GM20000 (cell line): ENCODE measurements around the gene AANAT.

Source experiments
- DNase-seq: peaks from one replicate; pipeline ENCODE4 v3.0.0; 2012; ENCODE audit warnings: low spot score
- TF ChIP-seq, protein P1 (sequence below): IDR thresholded peaks from 2 replicates; pipeline ENCODE4 v1.5.1; 2012; ENCODE audit warnings: mild to moderate bottlenecking, control low read depth; ENCODE audit errors: extremely low read depth, missing control alignments

AANAT gene

DNA sequence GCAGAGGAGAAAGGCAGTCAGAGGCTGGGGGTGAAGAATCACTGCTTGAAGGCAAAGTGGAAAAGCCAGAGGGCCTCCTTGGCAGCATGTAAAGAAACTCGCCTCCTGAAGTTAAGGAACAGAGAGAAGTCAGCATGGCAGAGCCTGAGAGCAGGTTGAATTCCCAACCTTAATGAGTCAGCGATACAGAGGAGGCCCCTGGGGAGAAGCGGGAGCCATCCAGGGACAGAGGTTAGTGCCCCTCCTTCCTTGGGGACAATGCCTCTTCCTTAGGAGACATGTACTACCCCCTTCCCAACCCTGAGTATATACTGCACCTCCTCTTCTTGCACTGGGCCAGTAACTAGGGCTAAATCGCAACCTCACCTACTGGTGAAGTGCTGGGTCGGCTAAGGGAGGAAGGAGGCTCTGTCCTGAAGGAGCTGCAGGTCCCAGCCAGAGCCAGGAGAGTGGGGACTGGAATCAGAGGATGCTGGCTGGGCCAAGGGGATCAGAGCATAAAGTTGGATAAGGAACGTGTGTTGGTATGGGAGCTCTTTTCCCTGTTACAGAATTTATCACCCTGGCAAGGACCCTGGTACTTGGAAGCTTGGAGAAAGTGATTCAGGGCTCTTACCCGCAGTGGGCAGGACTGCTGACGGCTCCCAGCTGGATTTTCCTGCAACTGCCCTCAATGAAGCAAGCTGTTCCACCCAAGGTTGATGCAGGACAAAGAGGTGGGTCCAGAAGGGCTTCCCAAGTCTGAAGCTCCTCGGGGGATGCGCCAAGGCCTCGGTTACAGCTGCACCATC lies 5.4 kb upstream of the AANAT start:
- TF ChIP-seq, protein P1, sequence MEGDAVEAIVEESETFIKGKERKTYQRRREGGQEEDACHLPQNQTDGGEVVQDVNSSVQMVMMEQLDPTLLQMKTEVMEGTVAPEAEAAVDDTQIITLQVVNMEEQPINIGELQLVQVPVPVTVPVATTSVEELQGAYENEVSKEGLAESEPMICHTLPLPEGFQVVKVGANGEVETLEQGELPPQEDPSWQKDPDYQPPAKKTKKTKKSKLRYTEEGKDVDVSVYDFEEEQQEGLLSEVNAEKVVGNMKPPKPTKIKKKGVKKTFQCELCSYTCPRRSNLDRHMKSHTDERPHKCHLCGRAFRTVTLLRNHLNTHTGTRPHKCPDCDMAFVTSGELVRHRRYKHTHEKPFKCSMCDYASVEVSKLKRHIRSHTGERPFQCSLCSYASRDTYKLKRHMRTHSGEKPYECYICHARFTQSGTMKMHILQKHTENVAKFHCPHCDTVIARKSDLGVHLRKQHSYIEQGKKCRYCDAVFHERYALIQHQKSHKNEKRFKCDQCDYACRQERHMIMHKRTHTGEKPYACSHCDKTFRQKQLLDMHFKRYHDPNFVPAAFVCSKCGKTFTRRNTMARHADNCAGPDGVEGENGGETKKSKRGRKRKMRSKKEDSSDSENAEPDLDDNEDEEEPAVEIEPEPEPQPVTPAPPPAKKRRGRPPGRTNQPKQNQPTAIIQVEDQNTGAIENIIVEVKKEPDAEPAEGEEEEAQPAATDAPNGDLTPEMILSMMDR = no peak
- DNase-seq = no peak

DNA sequence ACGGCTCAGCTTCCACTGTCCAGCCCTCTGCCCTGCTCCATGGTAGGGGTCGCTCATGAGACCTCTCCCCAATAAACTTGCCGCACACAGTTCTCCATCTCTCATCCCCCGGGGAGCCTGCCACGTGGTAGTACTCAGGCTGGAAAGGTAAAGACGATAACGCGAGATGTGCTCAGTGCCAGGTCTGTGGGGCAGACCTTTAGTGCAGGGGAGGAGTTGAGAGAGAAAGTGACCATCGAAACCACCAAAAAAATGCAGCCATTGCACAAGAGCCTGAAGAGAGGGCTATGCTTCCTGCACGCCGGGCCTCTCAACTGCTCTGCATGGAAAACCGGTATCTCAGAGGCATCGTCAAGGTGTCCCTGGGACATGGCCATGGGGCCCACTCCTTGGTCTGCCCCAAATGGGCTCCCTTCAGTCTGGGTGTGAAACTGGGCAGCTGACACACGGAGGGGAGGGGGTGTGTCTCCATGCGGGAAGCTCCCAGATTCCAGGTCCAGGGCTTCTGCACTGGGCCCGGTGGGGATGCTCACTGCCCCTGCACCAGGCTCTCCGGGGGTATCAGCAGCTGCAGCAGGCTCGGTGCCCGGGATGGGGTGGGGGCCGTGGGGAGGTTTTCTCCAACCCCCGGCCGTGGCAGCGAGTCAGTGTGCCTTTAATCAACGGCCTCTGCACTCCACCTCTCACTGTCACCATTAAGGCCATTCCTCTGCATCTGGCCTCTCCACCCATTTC lies 4.7 kb upstream of the AANAT start:
- DNase-seq = no peak
- TF ChIP-seq, protein P1 = no peak

DNA sequence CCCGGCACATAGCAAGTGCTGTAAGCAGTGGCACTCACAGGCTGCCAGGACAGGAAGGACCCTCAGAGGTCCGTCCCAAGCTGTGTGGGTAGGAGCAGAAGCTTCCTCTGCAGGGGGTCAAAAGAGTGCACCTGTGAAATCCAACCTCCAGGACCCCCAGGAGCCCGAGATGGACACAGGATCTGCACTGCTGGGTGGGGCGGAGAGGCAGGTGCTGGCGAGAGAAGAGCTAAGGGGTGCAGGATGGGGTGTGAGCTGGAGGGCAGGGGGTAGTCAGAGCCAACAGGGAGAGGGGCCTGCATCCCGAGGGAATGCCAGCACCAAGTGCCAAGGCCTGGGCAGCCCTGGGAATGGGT lies 650 bp upstream of the AANAT start:
- TF ChIP-seq, protein P1 = no peak
- no peak for DNase-seq

DNA sequence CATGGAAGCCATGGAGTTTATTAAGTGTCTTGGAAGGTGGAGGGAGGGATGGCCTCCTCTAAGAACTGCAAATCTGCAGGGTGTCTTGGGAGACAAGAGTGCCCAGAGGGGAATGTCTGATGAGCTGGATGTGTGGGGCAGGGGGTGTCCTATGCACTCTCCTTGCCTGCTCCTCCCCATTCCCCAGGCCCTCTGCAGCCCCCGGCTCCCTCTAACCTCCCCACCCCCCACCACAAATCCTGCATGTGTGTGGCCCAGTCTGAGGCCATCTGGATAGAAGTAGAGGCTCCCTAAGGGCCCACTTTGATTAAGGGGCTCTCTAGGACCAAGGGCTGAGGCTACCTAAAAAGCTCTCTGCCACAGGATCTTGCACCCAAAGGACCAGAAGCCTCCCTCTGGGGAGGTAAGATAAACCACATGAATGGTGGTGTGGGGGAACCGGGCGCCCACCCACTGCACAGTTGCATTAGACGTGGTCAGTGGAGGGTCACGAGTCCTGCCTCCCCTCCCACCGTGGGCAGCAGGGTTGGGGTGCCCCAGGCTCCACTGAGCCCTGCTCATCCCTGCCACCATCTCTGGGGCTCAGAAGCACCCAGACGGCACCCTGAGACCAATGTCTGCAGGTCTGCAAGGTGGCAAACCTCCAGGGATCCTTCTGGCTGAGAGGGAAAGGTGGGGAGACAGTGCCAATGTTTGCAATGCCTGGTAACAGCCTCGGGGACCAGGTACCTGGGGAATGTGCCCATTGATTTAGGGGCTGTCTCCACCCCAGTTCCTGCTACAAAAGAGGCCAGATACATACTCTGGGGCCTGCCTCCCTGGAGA lies 618 bp downstream of the AANAT start:
- TF ChIP-seq, protein P1 = no peak
- DNase-seq = no peak

DNA sequence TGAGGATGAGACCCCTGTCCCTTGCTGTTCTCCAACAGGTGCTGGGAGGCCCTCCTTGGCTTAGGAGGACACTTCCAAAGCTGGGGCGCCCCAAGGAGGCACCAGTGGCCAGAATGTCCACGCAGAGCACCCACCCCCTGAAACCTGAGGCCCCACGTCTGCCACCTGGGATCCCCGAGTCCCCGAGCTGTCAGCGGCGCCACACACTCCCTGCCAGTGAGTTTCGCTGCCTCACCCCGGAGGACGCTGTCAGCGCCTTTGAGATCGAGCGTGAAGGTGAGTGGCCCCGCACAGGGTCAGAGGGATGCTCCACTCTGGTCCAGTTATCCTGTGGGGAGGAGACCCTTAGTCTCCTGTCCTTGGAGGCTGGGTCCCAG lies 1.2 kb downstream of the AANAT start:
- DNase-seq = no peak
- TF ChIP-seq, protein P1 = no peak

DNA sequence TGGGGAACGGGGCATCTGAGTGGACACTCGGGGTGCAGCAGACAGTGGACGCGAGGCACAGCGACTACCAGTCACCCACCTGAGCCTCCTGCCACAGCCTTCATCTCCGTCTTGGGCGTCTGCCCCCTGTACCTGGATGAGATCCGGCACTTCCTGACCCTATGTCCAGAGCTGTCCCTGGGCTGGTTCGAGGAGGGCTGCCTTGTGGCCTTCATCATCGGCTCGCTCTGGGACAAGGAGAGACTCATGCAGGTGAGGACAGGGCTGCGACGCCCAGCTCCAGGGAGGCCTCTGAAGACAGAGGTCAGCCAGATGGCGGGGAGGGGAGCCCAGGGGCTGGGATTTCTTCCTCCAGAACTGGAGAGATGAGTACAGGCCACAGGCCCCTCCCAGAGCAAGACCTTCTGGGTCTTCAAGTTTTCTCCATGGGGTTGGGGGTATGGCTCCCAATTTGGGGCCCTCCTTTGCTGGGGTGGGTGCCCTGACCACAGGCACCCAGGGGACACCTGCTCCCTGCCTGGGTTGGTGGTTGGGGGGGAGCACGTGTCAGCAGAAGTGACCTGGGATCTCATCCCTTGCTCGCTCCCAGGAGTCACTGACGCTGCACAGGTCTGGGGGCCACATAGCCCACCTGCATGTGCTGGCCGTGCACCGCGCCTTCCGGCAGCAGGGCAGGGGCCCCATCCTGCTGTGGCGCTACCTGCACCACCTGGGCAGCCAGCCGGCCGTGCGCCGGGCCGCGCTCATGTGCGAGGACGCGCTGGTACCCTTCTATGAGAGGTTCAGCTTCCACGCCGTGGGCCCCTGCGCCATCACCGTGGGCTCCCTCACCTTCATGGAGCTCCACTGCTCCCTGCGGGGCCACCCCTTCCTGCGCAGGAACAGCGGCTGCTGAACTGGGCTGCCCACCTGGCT lies 1.9 kb downstream of the AANAT start:
- DNase-seq = no peak
- TF ChIP-seq, protein P1 = no peak
